ENCODE measurements around the gene NDUFB7. TPM values are rescaled to one million over a fixed set of nuclear protein-coding genes. Genes with fewer than 3 reads are reported as not detected.
A peak's percentile ranks its signal among the peaks of the same experiment; 100 is the strongest.

NDUFB7 gene
- total RNA-seq, 1 experiment from 2014 or later: 155 TPM

DNA sequence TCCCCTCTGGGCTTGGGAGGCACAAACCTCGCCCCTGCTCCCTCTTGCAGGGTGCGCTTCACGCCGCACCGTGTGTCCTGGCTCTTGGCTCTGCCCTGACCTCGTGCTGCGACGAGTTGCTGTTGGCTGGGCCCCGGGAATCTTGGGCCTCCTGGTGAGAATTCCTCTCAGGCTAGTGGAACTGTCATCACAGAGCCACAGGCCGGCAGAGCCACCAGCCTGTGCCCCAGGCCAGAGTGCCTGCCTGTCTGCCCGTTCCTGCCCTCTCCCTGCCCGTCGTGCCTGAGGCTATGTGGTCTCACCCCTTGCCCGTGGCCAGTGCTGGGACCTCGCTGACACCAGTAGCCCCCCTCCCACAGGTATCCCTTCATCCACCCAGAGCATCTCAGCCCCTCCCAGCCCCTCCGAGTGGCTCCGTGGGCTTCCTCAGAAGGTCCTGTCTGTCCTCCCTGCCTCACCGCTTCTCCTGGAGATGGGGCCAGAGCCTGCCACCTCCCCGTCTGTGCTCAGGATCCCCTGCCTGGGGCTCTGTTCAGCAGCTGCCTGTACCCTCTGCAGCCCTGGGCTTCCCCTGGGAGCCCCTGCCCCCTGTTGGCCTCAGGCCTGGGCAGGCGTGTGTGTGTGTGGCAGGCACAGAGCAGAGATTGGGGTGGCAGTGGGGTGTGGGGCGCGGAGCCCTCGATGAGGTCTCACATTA lies 13.3 kb downstream of the NDUFB7 start:
- Histone ChIP-seq H3K4ac (ENCODE audit: low read depth, low read length) (no peak overlapping the region), H4K8ac (replicated peaks; ENCODE audit: insufficient read length, low read depth, low read length) (no peak overlapping the region), H3K14ac (ENCODE audit: insufficient read depth, low read length) (no peak overlapping the region), H4K20me1 (ENCODE audit: control insufficient read depth, insufficient read depth, insufficient read length) (no peaks in the 10 kb centered on the region), H3K9me3 (ENCODE audit: control insufficient read depth, low read depth, low read length) (no peaks in the 10 kb centered on the region), H2BK20ac (ENCODE audit: low read depth, low read length, poor library complexity, severe bottlenecking) (no peak overlapping the region), H3K18ac (ENCODE audit: insufficient read length, low read depth, low read length) (no peak overlapping the region), H3K56ac (ENCODE audit: insufficient read length, low read depth, low read length) (no peak overlapping the region), H2BK15ac (ENCODE audit: low read depth, low read length) (no peak overlapping the region), H2BK5ac (ENCODE audit: insufficient read length, low read length) (no peak overlapping the region), H3K4me2 (ENCODE audit: insufficient read depth, insufficient read length, low read length) (no peak overlapping the region), H2BK12ac (ENCODE audit: insufficient read length, low read depth, low read length) (no peak overlapping the region), H3K4me1 (ENCODE audit: insufficient read depth, low read length) (no peaks in the 10 kb centered on the region; the same call in 1 of the 2 replicates), H3T11ph (ENCODE audit: low read length) (no peak overlapping the region), H3K79me2 (ENCODE audit: insufficient read depth, low read length) (peaks cover 1% of the 10 kb centered on the region; the same call in 1 of the 2 replicates), H3K9ac (ENCODE audit: extremely low read depth, insufficient read length, low read length) (no peak overlapping the region), H3K27me3 (ENCODE audit: insufficient read depth, low read length) (no peaks in the 10 kb centered on the region), H3K23me2 (ENCODE audit: insufficient read length, low read depth, low read length, poor library complexity, severe bottlenecking) (peaks cover 3% of the 10 kb centered on the region), H4K91ac (ENCODE audit: insufficient read length, low read depth, low read length) (no peak overlapping the region), H2AK5ac (ENCODE audit: insufficient read length, low read length) (no peak overlapping the region), H3K27ac (ENCODE audit: insufficient read length, low read depth, low read length) (no peak overlapping the region), H4K5ac (ENCODE audit: insufficient read length, low read depth, low read length) (no peak overlapping the region), H2BK120ac (ENCODE audit: low read depth, low read length, poor library complexity, severe bottlenecking) (no peak overlapping the region), H3K79me1 (ENCODE audit: insufficient read depth, low read depth, low read length, poor library complexity, severe bottlenecking) (peaks cover 9% of the 10 kb centered on the region), H2AFZ (ENCODE audit: low read length) (no peak overlapping the region), H3K23ac (ENCODE audit: insufficient read length, low read depth, low read length) (no peak overlapping the region)
- H3K4me3 Mint-ChIP-seq: no peak overlapping the region; a peak in 1 of 5 replicates
- DNase-seq: no peak
- peak overlapping the region; percentile 77 to 80 (median 78); a peak in 3 of 7 replicates for H3K27ac Mint-ChIP-seq
- no CpG with 5 or more reads among the region's 23 CpGs for WGBS (ENCODE audit: extremely low coverage, insufficient read length, low lambda C conversion rate)
- no peaks in the 10 kb centered on the region for H3K9me3 Mint-ChIP-seq
- H3K36me3 Mint-ChIP-seq (ENCODE audit: insufficient read depth in 1 of 3, low read depth in 3 of 3): no peaks in the 10 kb centered on the region; a peak in 3 of 7 replicates
- TF ChIP-seq, protein P1, sequence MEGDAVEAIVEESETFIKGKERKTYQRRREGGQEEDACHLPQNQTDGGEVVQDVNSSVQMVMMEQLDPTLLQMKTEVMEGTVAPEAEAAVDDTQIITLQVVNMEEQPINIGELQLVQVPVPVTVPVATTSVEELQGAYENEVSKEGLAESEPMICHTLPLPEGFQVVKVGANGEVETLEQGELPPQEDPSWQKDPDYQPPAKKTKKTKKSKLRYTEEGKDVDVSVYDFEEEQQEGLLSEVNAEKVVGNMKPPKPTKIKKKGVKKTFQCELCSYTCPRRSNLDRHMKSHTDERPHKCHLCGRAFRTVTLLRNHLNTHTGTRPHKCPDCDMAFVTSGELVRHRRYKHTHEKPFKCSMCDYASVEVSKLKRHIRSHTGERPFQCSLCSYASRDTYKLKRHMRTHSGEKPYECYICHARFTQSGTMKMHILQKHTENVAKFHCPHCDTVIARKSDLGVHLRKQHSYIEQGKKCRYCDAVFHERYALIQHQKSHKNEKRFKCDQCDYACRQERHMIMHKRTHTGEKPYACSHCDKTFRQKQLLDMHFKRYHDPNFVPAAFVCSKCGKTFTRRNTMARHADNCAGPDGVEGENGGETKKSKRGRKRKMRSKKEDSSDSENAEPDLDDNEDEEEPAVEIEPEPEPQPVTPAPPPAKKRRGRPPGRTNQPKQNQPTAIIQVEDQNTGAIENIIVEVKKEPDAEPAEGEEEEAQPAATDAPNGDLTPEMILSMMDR (conservative IDR thresholded peaks at IDR 0.05): no peak
- no peaks in the 10 kb centered on the region for H3K27me3 Mint-ChIP-seq (ENCODE audit: low read depth)
- H3K4me1 Mint-ChIP-seq: peaks cover 33 to 55% of the 10 kb centered on the region in 2 experiments
